Parathyroid adenoma (tissue), 2 donors: ENCODE measurements around the gene CAMTA1.

Experiments
- H2AFZ ChIP-seq: fragments of 300-600 bp; sonication (generic); one replicate; pipeline ENCODE4 v1.7.0; 2017; ENCODE audit warnings: antibody characterized with exemption, mild to moderate bottlenecking
- H3K27ac ChIP-seq: fragments of 300-600 bp; sonication (generic); one replicate; pipeline ENCODE4 v1.7.0; 2017
- H3K27me3 ChIP-seq: fragments of 300-600 bp; sonication (generic); one replicate; pipeline ENCODE4 v1.7.0; 2017; ENCODE audit warnings: low read length; ENCODE audit not compliant: control insufficient read depth, insufficient read depth
- H3K36me3 ChIP-seq: fragments of 300-600 bp; sonication (generic); one replicate; pipeline ENCODE4 v1.7.0; 2017; ENCODE audit warnings: low read length; ENCODE audit not compliant: control insufficient read depth, insufficient read depth
- H3K4me1 ChIP-seq: fragments of 300-600 bp; sonication (generic); one replicate; pipeline ENCODE4 v1.7.0; 2017; ENCODE audit warnings: control low read depth
- H3K4me2 ChIP-seq: fragments of 300-600 bp; sonication (generic); one replicate; pipeline ENCODE4 v1.7.0; 2017; ENCODE audit warnings: low read length
- H3K4me3 ChIP-seq: fragments of 300-600 bp; sonication (generic); one replicate; pipeline ENCODE4 v1.7.0; 2017; ENCODE audit warnings: low read depth, low read length
- H3K79me2 ChIP-seq: fragments of 300-600 bp; sonication (generic); one replicate; pipeline ENCODE4 v1.7.0; 2017; ENCODE audit warnings: control low read depth
- H3K9ac ChIP-seq: fragments of 300-600 bp; sonication (generic); one replicate; pipeline ENCODE4 v1.7.0; 2017; ENCODE audit warnings: mild to moderate bottlenecking
- H3K9me3 ChIP-seq: fragments of 300-600 bp; sonication (generic); one replicate; pipeline ENCODE4 v1.7.0; 2017; ENCODE audit warnings: low read length; ENCODE audit not compliant: control insufficient read depth
- CTCF ChIP-seq: fragments of 300-600 bp; sonication (generic); IDR thresholded peaks from one replicate; pipeline ENCODE4 v1.7.0; 2017; ENCODE audit warnings: antibody characterized with exemption, mild to moderate bottlenecking
- donor health status: primary hyperparathyroidism.

Gene CAMTA1

GRCh38 chr1:7679159-7679872 is 894.1 kb downstream of the CAMTA1 start:
- H3K27ac ChIP-seq = no peak overlapping the region
- H3K9ac ChIP-seq = no peak overlapping the region
- peak overlapping the region; percentile 71 for H3K4me3 ChIP-seq

GRCh38 chr1:7679873-7680206 is 894.6 kb downstream of the CAMTA1 start:
- Histone ChIP-seq H3K4me2 (peak overlapping the region; percentile 96), H3K4me1 (no peaks in the 10 kb centered on the region), H2AFZ (peak overlapping the region; percentile 90), H3K9me3 (no peaks in the 10 kb centered on the region), H3K9ac (no peak overlapping the region), H3K36me3 (no peaks in the 10 kb centered on the region), H3K27me3 (no peaks in the 10 kb centered on the region), H3K79me2 (no peaks in the 10 kb centered on the region), H3K27ac (no peak overlapping the region), H3K4me3 (peak overlapping the region; percentile 71)
- no peak for TF ChIP-seq CTCF

More at GRCh38 chr1:7679159-7679872, 894.1 kb downstream of the CAMTA1 start:
- Histone ChIP-seq H3K79me2 (no peaks in the 10 kb centered on the region), H3K36me3 (no peaks in the 10 kb centered on the region), H3K9me3 (no peaks in the 10 kb centered on the region), H2AFZ (peak overlapping the region; percentile 90), H3K4me2 (peak overlapping the region; percentile 96), H3K4me1 (no peaks in the 10 kb centered on the region), H3K27me3 (no peaks in the 10 kb centered on the region)
- TF ChIP-seq CTCF = no peak

GRCh38 chr1:7680207-7680954 is 895.1 kb downstream of the CAMTA1 start:
- H3K79me2 ChIP-seq = no peaks in the 10 kb centered on the region
- H3K27ac ChIP-seq = no peak overlapping the region

GRCh38 chr1:7680955-7681268 is 895.7 kb downstream of the CAMTA1 start:
- Histone ChIP-seq H3K9ac (no peak overlapping the region), H3K36me3 (no peaks in the 10 kb centered on the region), H3K4me3 (peak overlapping the region; percentile 71), H3K27me3 (no peaks in the 10 kb centered on the region), H3K4me1 (no peaks in the 10 kb centered on the region), H3K27ac (no peak overlapping the region), H3K4me2 (peak overlapping the region; percentile 96), H3K9me3 (no peaks in the 10 kb centered on the region), H2AFZ (peak overlapping the region; percentile 90), H3K79me2 (no peaks in the 10 kb centered on the region)
- no peak for TF ChIP-seq CTCF

More at GRCh38 chr1:7680207-7680954, 895.1 kb downstream of the CAMTA1 start:
- Histone ChIP-seq H3K9ac (no peak overlapping the region), H3K4me2 (peak overlapping the region; percentile 96), H2AFZ (peak overlapping the region; percentile 90), H3K36me3 (no peaks in the 10 kb centered on the region), H3K4me3 (peak overlapping the region; percentile 71), H3K9me3 (no peaks in the 10 kb centered on the region), H3K27me3 (no peaks in the 10 kb centered on the region), H3K4me1 (no peaks in the 10 kb centered on the region)
- no peak for TF ChIP-seq CTCF
